WTC11 (cell line): ENCODE data around the gene GALNT18.

Experiments used
- TF ChIP-seq, protein P1 (sequence below): sonication (generic); formaldehyde crosslinking; IDR thresholded peaks from 2 replicates; pipeline ENCODE4 v1.8.1; 2023; ENCODE audit warnings: mild to moderate bottlenecking, missing genetic modification reagents, borderline replicate concordance
- TF ChIP-seq, protein P2 (sequence below): fragments of 200-600 bp; IDR thresholded peaks from 2 replicates; pipeline ENCODE4 v1.8.0; 2022; ENCODE audit warnings: antibody characterized with exemption

DNA sequence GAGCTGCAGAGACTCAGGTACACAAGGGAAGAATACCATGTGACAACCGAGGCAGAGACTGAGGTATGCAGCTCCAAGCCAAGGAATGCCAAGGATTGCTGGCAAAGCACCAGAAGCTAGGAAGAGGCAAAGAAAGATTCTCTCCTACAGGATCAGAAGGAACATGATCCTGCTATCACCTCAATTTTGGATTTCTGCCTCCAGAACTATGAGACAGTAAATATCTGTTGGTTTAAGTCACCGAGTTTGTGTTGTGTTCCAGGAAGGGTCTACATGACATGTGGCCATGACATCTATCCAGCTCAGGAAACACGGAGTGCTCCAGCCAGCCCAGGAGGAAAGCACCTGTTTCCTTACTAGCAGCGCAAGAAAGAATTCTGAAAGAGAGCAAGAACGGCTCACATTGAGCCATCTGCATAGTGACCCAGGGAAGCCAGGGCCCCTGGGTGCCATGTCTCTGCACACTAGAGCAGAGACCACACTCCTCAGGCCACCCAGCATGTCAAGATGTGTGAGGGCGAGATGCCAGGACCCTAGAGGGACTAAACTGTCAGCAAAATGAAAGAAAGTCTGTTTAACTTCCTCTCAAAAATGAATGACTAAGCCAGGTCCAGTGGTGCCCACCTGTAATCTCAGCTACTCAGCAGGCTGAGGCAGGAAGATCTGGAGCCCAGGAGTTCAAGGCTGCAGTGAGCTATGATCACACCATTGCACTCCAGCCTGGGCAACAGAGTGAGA lies 35.6 kb upstream of the GALNT18 start:
- TF ChIP-seq, protein P1, sequence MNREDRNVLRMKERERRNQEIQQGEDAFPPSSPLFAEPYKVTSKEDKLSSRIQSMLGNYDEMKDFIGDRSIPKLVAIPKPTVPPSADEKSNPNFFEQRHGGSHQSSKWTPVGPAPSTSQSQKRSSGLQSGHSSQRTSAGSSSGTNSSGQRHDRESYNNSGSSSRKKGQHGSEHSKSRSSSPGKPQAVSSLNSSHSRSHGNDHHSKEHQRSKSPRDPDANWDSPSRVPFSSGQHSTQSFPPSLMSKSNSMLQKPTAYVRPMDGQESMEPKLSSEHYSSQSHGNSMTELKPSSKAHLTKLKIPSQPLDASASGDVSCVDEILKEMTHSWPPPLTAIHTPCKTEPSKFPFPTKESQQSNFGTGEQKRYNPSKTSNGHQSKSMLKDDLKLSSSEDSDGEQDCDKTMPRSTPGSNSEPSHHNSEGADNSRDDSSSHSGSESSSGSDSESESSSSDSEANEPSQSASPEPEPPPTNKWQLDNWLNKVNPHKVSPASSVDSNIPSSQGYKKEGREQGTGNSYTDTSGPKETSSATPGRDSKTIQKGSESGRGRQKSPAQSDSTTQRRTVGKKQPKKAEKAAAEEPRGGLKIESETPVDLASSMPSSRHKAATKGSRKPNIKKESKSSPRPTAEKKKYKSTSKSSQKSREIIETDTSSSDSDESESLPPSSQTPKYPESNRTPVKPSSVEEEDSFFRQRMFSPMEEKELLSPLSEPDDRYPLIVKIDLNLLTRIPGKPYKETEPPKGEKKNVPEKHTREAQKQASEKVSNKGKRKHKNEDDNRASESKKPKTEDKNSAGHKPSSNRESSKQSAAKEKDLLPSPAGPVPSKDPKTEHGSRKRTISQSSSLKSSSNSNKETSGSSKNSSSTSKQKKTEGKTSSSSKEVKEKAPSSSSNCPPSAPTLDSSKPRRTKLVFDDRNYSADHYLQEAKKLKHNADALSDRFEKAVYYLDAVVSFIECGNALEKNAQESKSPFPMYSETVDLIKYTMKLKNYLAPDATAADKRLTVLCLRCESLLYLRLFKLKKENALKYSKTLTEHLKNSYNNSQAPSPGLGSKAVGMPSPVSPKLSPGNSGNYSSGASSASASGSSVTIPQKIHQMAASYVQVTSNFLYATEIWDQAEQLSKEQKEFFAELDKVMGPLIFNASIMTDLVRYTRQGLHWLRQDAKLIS (CRISPR knock-in tag), result no peak
- TF ChIP-seq, protein P2, sequence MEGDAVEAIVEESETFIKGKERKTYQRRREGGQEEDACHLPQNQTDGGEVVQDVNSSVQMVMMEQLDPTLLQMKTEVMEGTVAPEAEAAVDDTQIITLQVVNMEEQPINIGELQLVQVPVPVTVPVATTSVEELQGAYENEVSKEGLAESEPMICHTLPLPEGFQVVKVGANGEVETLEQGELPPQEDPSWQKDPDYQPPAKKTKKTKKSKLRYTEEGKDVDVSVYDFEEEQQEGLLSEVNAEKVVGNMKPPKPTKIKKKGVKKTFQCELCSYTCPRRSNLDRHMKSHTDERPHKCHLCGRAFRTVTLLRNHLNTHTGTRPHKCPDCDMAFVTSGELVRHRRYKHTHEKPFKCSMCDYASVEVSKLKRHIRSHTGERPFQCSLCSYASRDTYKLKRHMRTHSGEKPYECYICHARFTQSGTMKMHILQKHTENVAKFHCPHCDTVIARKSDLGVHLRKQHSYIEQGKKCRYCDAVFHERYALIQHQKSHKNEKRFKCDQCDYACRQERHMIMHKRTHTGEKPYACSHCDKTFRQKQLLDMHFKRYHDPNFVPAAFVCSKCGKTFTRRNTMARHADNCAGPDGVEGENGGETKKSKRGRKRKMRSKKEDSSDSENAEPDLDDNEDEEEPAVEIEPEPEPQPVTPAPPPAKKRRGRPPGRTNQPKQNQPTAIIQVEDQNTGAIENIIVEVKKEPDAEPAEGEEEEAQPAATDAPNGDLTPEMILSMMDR, result no peak
